ACHN (cell line): ENCODE results near the gene SIGLEC12.
A peak's percentile ranks its signal among the peaks of the same experiment; 100 is the strongest.

Experiments used
- DNase-seq: peaks from one replicate; pipeline ENCODE4 v3.0.0-alpha.2; 2015
- in situ Hi-C: cut with HindIII; loops from 2 replicates; pipeline ENCODE4 v1.10.0; 2017; ENCODE audit warnings: low sequenced_read_pairs, low pct_ligation_motif_present, low pct_unique_long_range_greater_than_20kb

SIGLEC12 gene

DNA sequence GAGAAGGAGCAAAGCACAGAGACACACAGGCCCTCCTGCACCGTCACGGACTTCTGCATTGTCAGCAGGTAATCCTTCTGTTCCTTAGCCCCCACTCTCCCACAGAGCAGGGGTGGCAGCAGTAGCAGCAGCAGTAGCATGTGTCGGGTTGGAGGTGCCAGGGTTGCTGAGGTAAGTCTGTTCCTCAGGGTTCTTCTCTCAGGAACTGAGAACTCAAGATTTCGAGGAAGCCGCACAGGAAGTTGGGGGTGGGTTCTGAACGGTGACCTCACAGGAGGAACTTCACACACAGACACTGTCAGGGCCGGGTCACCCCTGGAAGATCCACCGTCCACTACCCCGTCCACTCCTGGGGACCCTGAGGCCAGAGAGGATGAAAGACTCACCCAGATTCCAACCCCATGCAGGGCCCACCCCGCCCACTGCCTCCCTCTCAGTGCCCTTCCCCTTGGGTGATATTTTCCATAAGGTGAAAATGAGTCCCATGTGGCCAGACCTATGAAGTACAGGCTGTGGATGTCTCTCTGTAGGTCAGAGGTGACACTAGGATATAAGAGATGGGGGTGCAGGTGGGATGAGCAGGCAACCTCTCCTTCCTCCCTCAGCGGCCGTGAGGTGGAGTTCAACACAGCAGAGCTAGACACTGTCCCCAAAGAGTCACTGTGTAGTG lies at the start of gene SIGLEC12:
Gene SIGLEC12, minus strand, starts transcription at position 207 of the 670 bp plus-strand sequence. Its CDS starts 67 bp downstream, at position 140.
- no peak for DNase-seq
- in situ Hi-C loops, result no loop called here

DNA sequence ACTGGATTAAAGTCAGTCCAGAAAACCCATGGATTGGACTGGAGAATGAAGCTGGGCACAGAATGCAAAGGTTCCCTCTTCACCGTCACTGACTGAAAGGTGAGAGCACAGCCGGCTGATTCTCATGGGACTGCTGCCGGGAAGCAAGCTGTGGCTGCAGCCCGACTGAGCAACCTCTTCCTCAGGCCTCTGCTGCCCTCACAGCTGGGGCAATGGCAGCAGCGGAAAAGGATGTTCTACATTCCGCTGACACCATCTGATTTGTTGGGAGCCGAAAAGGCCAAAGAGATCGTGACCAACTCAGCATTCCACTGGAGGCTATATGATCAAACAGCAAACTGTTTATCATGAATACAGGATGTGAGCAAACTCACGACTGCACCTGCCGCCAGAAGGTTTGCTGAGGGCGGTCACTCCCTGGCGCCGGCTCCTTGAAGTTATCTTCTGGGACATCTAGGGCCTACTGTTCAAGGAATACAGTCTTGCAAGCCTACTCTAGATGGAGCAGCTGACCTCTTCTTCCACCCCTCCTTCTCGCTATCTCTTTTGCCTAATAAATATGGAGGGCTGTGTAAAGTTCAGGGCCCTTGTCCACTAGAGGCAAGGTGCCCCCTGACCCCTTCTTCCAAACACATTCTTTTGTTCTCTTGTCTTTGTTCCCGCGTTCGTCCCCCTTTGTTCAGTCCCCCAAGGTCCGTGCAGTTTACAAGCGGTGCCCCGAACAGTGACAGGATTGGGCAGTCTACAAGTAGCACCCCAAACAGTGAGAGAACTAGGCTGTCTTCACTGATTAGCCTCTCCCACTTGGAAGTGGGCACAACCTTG lies 49.5 kb upstream of the SIGLEC12 start:
- in situ Hi-C loops, result no loop called here
- DNase-seq, result no peak

DNA sequence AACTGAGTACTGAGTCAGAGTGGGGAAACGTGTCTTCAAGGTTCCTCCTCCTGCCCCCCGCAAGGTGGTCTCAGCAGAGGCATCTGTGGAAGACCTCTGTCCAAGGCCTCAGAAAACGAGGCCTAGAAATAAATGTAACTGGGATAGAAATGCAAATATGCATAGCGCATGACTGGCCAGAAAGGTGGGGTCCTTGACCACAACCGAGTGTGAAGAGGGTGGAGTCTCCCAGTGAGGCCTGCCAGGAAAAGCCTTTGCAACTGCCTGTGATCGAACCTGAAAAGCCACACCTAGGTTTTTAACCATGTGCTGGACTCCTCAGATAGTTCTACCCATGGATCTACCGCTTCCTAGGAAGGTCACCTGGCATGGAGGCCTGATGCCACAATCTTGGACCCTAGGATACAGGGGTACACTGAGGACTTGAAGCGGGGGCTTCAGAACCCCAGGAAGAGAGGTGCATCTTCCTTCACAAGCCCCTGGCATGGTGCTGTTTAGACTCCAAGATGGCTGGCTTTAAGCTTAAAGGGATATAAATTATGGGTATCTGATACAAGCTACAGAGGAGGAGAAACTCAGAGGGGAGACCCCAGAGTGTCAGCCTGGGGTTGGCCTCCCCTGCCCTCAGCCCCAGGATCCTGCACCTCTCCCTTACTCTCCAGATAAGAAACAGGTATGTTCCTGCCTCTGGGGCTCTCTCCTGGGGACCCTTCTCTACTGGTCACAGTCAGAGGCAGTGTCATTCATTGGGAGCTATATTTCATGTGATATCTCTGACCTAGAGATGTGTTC lies 48.1 kb upstream of the SIGLEC12 start:
- DNase-seq, result no peak
- in situ Hi-C loops, result no loop called here

DNA sequence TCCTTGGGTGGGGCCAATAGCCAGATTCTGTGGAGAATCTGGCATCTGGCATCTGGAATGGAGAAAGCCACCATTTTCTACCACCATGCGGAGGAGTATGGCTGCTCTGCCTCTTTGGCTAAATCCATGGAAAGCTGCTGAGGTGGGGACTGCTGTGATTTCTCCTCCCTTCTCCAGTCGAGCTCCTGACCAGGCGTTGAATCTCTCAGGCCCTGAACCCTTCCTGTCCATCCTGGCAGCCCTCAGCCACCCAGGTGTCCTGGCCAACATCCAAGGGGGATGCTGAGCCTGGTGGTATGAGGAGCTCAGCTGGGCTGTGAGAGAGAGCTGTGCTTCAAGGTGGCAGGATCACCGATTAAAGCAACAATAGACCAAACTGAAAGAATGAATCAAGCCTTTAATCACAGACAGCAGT lies 47.3 kb upstream of the SIGLEC12 start:
- DNase-seq, result no peak
- in situ Hi-C loops, result no loop called here

DNA sequence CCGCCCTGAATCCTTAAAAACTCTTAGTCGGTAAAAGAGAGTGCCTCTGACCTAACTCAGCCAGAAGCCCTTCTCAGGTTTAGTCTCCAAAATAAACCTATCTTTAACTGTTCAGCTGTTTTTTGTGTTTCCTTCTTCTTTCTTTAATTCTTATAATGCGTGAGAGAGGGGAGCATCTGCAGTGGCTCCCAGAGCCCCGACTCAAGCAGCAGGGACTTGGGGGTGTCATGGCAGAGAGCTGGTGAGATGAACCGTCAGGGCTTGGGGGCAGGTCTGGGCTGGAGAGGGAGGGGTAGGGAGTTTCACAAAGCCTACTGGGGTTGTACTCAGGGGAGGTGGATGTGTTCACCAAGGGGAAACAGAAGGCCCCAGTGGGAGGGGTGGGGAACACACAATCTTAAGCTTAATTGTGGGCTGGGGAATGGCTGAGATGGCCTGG lies 46.6 kb upstream of the SIGLEC12 start:
- in situ Hi-C loops, result no loop called here
- DNase-seq, result no peak

DNA sequence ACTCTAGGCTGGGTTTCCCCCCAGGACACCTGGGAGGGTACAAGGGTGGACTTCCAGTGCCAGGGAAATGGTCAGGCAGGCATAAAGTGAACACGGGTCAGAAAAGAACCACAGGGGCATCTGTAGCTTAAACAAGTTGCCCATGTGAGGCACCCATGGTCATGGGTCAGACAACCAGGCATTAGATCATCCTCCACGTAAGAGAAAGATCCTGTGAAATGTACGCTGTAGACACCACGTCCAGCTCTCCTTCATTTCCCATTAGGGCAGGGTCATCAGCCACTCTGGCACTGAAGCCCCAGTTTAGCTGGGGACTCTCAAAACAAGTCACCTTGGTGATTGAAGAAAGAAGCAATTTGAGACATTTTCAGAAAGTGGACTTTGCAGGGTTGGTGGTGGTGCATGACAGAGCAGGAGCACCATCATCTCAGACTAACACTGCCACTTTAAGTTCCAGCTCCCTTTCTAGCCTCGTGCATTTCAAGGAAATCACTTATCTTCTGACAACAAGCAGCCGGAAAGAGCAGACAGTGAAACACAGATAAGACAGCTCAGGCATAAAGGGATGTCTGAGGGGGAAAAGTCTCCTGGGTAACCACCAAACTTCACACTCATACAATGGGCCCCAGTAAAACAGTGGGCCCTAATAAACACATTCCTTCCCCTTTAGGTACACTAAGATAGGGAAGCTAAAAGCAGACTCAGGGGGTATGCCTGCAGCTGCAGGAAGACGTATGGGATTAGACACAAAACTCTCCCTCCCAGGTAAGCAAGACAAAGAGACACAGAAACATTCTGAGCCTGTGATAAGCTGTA lies 46.0 kb upstream of the SIGLEC12 start:
- no peak for DNase-seq
- in situ Hi-C loops, result no loop called here

DNA sequence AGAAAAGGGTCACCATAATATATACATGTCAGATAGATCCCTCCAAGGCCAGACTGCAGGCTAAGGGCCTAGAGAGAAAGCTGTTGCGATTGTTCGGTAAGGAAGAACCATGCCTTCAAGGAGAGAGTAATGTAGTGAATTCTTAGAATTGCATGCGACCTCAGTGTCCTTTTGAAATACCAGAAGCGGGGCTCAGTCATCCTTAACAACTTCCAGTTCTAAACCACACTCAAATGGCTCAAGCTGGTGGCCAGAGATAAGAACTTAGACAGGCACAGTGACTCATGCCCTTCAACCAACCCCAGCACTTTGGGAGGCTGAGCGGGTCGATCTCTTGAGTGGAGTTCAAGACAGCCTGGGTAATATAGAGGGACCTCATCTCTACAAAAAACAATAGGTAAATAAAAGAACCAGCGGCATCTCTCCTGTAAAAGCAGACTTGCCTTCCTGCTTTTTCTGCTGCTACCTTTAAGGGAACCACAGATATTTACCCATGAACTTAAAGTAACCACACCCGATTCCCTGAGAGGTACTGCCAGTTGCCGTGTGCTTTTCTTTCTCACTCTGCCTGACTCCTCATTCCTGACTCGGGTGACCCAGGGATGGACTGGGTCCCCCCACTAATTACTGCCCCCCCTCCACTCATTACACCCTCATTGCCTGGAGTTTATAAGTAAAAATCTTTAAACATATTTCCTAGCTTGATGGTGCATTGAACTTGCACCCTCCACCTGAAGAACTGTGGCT lies 45.2 kb upstream of the SIGLEC12 start:
- DNase-seq, result peak; percentile 27
- in situ Hi-C loops, result no loop called here

DNA sequence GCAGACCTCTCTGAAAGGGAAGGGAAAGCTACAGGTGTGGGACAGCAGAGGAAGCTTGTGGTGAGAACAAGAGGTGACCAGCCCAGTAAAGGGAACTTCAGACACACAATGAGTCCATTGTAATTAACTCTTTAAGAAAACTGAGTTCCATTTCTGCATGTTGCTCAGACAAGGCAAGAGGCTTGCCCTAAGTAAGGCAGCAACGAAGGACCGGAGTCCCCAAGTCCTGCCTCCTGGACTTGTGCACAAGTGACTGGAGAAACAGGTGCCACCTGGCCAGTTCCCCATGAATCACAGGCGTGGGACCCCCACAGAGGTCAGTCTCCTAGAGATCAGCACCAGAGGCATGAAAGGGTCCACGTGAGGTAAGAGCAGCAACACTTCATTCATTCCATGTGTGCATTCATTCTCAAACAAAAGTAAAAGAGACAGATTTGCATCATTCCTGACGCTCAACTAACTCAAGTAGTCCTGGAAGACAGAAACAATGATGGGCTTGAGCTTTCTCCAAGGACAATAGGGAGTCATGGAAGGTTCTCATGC lies 44.6 kb upstream of the SIGLEC12 start:
- DNase-seq, result no peak
- in situ Hi-C loops, result no loop called here

DNA sequence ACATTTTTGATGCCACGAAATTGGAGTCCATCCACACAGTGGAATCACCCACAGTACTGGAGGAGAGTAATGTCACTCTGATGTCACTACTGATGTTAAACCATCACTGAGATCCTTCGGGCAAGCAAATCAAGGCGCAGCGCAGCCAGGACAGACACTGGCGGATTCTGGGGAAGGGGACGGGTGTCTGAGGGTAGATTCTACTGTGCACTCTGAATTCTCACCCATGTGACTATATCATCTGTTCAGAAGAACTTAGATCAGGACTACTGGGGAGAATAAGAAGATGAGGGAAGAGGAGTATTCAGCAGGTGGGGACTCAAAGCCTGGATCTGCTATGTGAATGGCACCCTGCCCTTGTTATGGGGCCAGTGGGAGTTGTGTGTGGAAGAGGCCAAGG lies 42.4 kb upstream of the SIGLEC12 start:
- DNase-seq, result no peak
- in situ Hi-C loops, result no loop called here

DNA sequence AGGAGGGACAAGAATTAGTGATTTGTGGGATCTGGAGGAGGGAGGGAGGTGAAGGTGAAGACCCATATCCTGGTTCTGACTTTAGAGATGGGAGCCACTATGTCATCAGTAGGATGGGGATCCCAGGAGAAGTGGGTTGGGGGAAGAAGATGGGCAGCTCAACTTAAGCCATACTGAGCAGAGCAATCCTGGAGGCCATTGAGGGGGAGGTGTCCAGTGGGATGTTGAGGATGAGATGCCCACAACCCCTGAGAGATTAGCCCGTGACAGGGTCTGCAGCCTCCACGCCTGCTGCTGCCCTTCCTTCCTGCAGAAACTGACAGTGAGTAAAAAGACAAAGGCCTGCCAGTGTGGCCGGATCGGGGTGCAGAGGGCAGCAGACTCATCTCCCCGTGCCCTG lies 41.1 kb upstream of the SIGLEC12 start:
- in situ Hi-C loops, result no loop called here
- no peak for DNase-seq

DNA sequence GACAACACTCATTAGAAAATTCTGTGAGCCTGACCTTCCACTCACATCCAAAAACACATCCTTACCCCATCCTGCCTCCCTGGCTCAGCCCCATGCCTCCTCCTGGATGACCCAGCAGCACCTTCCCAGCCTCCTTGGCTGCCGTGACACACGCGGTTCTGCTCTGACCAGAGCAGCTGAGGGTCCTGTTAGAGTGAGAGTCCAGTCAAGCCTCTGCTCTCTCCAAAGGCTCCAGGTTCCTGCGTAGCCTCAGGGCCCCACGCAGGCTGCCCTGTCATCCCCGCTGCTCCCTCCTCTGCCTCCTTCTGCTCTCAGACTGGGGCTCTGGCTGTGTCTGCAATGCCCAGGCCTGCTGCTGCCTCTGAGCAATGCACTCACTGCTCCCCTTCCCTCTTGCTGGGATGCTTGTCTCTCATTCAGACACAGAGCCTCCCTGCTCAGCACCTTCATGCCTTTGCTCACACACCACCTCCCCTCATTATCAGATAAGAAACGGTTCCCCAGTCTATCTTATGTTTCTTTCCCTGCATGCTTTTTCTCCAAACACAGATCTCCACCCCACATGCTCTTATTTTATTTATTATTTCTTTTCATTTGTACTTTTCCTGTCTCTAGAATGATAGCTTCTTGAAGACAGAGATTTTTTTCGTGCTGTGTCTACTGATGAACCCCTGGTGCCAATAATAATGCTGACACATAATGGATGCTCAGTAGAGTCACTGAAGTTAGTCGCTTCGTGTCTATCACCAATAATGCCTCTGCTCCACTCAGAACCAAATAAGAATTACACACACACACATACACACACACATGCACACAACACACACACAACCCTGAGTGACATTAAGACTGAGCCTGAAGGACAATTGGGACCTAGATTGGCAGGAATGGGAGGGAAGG lies 40.1 kb upstream of the SIGLEC12 start:
- in situ Hi-C loops, result no loop called here
- no peak for DNase-seq

DNA sequence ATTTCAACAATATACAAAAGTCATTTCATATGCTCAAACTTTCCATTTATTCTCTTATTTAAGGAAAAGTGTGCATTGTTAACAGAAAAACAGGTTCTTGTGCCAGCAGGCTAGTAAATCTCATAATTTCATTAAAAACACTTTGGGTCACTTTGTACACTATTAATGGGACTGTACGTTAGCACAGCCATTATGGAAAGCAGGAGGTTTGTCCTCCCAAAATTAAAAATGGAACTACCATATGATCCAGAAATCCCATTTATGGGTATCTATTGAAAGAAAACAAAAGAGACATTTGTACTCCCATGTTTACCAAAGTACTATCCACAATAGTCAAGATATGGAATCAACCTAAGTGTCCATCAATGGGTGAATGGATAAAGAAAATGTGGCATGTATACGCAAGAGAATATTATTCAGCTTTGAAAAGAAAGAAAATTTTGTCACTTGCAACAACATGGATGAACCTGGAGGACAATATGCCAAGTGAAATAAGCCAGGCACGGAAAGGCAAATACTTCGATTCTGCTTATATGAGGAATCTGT lies 38.3 kb upstream of the SIGLEC12 start:
- in situ Hi-C loops, result no loop called here
- DNase-seq, result no peak

DNA sequence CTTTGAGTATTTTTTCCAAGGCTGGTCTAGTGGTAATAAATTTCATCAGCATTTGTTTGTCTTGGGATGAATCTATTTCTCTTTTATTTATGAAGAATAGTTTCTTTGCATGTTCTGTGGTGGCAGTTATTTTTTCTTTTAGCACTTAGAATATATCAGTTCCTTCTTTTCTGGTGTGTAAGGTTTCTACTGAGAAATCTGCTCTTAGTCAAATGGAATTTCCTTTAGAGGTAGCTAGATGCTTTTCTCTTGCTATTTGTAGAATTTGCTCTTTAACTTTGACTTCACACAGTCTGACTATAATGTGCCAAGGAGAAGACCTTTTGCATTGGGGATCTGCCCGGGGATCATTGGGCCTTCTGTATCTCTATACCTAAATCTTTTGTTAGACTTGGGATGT lies 33.9 kb upstream of the SIGLEC12 start:
- no peak for DNase-seq
- in situ Hi-C loops, result no loop called here

DNA sequence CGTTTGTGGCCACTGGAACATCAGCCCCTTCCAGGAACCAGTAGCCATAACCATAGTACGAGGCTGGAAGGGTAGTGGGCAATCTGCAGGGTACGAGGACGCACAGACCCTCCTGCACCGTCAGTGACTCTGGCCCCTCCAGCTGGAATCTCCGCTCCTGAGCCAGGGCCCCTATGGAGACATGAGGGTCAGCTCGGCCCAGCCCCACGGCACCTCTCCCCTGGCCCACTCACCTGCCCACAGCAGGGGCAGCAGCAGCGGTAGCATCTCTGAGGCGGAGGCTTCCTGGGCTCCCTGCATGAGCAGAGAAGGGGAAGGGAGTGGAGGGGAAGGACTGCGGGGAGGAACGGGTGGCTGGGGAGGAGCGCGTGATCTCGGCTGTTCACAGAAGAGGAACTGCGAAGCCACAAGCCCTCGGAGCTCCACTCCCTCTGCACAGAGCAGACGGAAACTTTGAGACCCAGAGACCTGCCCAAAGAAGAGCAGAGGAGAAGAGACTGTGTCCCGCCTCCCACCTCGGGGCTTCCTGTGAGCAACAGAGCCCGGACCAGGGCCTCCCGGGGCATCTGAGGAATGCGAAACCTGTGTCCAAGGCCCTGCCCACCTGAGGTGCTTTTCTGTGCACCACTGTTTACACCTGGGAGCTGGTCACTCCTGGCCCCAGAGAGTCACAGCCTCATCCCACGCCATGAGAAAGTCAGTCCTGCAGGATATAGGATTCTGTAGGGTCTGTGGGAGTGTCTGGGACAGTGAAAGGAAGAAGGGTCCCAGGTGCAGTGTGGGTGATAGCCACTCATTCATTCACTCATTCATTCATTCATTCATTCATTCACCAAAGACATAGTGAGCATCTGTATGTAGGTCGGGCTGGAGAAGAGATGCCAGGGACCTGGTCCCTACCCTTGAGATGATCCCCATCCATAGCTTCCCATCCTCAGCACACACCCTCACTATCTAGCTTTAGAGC lies 30.0 kb upstream of the SIGLEC12 start, which contains the start of gene SIGLEC6:
Gene SIGLEC6, minus strand, starts transcription at position 322 of the 967 bp plus-strand sequence. Its CDS starts 22 bp downstream, at position 300.
- in situ Hi-C loops, result no loop called here
- DNase-seq, result no peak

DNA sequence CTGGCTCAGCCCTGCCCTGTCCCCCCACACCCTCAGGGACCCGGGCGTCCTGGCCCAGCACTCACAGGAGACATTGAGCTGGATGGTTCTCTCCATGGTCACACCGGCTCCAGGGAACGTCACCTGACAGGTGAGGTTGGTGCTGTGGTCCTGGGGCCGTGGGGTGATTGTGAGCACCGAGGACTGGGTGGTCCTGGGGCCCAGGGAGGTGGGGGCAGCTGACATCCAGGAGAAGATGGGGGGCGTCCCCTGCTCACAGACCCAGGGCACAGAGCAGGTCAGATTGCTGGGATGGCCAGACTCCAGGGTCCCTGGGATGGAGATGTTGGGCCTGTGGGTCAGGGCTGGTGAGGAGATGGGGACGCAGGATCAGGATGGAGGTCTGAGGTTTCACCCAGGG lies 29.0 kb upstream of the SIGLEC12 start:
- in situ Hi-C loops, result no loop called here
- no peak for DNase-seq
